ENCODE data around the gene MAOB.

MAOB gene

GRCh38 chrX:43860646-43861370 lies 21.4 kb downstream of the MAOB start:
- no peak for DNase-seq (ENCODE audit: low read depth in 2 of 2)

DNA sequence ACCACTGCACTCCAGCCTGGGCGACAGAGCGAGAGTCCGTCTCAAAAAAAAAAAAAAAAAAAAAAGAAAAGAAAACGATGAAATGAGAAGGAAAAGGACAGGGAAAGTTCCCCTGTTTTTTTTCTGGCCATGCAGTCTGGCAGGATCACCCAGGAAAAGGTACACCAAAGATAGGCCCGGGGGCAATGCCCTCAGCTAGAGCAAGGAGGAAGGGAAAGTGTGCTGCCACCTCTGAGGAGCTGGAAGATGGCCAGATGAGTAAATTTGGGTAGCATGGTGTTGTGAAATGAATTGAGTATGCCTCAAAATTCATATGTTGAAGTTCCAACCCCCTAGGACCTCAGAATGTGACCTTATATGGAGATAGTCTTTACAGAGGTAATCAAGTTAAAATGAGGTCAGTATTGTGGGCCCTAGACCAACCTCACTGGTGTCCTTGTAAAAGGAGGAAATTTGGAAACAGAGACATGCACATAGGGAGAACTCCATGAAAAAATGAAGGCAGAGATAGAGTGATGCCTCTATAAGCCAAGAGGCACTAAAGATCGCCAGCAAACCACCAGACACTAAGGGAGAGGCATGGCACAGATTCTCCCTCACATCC lies 28.9 kb downstream of the MAOB start:
- DNase-seq (ENCODE audit: low read depth in 2 of 2) = no peak

DNA sequence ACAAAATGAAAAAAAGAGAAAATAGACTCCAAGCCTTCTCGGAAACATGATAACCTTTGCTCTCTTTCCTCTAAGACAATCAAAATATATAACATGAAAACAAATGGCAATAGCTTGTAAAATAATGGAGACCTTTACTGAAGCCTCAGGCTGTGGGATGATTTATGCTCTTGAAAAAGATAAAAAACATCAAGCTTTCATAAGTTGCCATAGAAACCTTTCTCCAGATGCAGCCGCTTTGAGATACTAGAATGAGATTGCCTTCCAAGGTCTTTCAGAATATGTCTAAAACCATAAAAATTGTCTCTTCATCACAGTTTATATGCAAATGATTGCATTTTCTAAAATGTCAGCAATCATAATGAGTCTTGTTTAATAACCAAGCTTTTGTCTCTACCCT lies 31.6 kb downstream of the MAOB start:
- no peak for DNase-seq (ENCODE audit: low read depth in 2 of 2)

GRCh38 chrX:43849173-43849572 lies 33.1 kb downstream of the MAOB start:
- DNase-seq (ENCODE audit: low read depth in 2 of 2) = no peak

- no peak for DNase-seq (ENCODE audit: low read depth in 2 of 2)
Measured at GRCh38 chrX:43847352-43847751, 34.9 kb downstream of the MAOB start.

DNA sequence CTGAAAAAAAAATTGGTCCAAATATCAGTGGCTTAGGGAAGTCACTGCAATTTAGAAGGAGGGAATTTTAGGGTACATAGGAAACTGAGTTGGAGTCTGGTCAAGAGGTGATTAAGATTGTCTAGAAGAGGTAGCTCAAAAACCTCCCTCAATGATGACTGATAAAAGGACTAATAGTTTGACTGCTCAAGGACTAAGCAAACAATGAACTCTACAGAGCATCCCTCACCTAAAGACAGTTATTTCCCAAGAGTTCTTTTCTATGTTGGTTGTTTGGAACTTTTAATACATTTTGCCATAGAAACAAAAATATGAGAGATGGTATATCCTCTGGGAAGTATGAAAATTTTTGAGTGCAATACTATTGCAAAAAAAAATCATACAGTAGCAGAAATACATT lies 35.7 kb downstream of the MAOB start:
- DNase-seq (ENCODE audit: low read depth in 2 of 2) = no peak

- no peak for DNase-seq (ENCODE audit: low read depth in 2 of 2)
Measured at GRCh38 chrX:43845776-43846175, 36.5 kb downstream of the MAOB start.

DNA sequence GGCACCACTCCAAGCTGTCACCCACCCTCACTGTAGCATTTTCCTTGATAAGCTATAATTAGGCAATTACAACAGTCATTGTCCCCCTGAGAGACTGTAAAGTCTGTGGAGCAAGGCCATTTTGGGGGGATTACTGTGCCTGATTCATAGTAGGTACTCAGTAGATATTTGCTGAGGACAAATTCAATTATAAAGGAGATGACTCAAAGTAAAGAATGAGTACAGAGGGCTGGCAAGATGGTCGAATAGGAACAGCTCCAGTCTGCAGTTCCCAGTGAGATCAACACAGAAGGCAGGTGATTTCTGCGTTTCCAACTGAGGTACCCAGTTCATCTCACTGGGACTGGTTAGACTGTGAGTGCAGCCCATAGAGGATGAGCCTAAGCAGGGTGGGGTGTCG lies 42.0 kb downstream of the MAOB start:
- DNase-seq (ENCODE audit: low read depth in 2 of 2) = no peak

- DNase-seq (ENCODE audit: low read depth in 2 of 2) = no peak
Measured at GRCh38 chrX:43836435-43837184, 45.6 kb downstream of the MAOB start.

GRCh38 chrX:43835559-43835958 lies 46.7 kb downstream of the MAOB start:
- DNase-seq (ENCODE audit: low read depth in 2 of 2) = no peak

DNA sequence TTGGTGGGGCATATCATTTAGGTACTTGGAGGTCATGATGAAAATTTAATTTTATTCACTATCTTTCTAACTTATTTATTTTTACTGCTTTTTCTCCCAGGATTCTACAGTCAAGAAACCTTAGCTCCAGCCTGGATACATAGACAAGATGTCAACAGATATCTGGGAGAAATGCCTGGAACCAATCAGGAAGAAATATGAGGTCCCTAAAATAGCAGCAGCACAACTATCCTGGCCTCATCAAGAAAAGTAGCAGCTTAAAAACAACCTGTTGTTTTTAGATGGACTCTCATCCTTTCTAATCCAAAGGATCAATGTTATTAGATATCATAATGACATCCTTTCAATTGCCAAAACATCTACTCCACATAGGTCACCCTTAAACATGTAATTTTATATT lies 54.5 kb downstream of the MAOB start:
- no peak for DNase-seq (ENCODE audit: low read depth in 2 of 2)

- DNase-seq (ENCODE audit: low read depth in 2 of 2) = no peak
Measured at GRCh38 chrX:43822014-43822413, 60.2 kb downstream of the MAOB start.

DNA sequence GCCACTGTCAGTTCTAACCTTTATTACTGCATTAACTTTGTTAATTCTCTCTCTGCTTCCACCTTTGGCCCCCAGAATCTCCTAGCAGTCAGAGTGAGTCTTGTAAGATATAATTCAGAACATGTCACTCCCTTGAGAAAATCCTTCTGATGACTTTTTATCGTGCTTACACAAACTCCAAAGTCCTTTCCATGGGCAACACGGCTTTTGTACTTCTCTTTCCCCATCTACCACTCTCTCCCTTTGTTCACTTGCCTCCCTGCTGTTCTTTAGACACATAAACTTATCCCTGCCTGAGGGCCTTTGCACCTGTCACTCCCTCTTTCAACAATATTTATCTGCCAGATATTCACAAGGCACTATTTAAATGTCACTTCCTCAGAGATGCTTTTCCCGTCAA lies 64.8 kb downstream of the MAOB start:
- no peak for DNase-seq (ENCODE audit: low read depth in 2 of 2)

DNA sequence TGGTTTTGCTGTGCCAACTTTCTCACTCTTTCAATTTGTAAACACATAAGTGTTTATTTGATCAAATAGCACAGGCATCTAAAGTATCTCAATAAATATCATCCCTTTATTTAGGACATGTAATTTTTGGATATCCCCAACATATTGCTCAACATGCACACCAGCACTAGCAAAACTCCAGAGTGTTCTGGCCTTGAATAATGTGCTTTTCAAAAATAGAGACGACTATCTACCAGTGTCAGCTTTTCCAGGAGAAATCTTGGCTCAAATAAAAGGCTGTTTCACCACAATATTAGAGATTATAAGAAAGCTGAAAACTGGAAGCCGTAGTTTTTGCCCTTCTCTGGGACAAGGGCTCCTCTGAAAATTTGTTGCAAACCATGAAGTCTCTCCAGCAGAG lies 67.0 kb downstream of the MAOB start:
- no peak for DNase-seq (ENCODE audit: low read depth in 2 of 2)

GRCh38 chrX:43813898-43814297 lies 68.4 kb downstream of the MAOB start:
- no peak for DNase-seq (ENCODE audit: low read depth in 2 of 2)

GRCh38 chrX:43813319-43813718 lies 68.9 kb downstream of the MAOB start:
- DNase-seq (ENCODE audit: low read depth in 2 of 2) = no peak

DNA sequence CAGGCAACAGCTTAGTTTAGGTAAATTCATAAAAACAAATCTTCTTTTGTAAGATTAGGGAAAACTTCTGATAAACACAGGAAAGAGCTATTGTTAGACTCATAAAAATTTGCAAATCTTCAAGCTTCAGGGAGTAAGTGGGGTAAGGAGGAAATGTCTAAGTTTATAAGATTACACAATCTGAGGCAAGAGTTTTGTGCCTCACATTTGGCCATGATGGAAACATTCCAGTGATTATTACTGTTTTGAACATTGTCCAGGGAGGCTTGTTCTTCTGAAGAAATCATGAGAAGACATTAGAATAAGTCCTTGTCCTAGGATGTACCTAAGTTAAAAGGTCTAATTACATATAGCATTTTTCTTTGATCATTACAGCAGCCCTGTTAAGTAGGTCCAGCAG lies 72.8 kb downstream of the MAOB start:
- DNase-seq (ENCODE audit: low read depth in 2 of 2) = no peak

GRCh38 chrX:43808231-43808630 lies 74.0 kb downstream of the MAOB start:
- DNase-seq (ENCODE audit: low read depth in 2 of 2) = no peak

DNA sequence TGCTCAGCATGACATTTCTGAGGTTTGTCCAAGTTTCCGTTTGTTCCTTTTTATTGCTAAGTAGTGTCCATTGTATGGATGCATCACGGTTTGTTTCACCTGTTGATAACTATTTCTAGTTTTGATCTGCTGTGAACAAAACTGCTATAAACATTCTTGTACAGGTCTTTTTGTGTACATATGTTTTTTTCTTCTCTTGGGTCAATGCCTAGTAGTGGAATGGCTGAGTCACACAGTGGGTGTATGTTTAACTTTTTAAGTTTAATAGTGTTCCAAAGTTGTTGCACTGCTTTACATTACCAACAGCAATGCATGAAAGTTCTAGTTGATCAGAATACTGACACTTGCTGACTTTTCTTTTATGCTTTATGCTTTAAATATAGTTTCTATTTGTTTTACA lies 76.7 kb downstream of the MAOB start:
- no peak for DNase-seq (ENCODE audit: low read depth in 2 of 2)

- DNase-seq (ENCODE audit: low read depth in 2 of 2) = no peak
Measured at GRCh38 chrX:43804021-43804420, 78.2 kb downstream of the MAOB start.

GRCh38 chrX:43785930-43786591 lies 96.2 kb downstream of the MAOB start:
- DNase-seq (ENCODE audit: low read depth in 2 of 2) = no peak

- no peak for DNase-seq (ENCODE audit: low read depth in 2 of 2)
Measured at GRCh38 chrX:43758044-43758443, 124.2 kb downstream of the MAOB start.

DNA sequence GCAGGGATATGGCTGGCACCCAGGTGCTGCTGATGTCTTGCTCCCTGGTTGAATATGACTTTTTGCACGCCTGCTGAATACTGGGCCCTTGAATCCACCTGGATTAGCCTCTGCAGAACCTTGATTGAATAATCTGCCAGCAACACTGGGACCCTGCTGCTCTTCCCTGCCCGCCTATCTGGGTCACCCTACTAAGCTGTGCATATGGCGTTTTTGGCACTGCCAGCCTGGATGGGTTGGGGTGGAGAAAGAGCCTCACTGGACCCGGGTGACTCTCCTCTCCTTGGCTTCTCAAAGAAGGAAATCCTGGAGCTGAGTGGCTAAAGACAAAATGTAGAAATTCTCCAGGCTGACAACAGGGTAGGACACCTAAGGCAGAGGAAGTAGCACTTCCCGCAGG lies 126.2 kb downstream of the MAOB start:
- no peak for DNase-seq (ENCODE audit: low read depth in 2 of 2)
